ENCODE measurements around the gene AP1S1. TPM values are rescaled to one million over a fixed set of nuclear protein-coding genes. Genes with fewer than 3 reads are reported as not detected.
"Not testable (repeated sequence)": the region's sequence is repeated elsewhere in the genome, so short reads cannot be mapped to it uniquely, and the experiment has no call there.

Gene AP1S1
- total RNA-seq, 3 donors from 2014 or later: 32.3 to 83.6 (median 63.9) TPM

GRCh38 chr7:101108961-101109360, 45.3 kb upstream of the AP1S1 start:
- ATAC-seq: no peak
- intact Hi-C loops (cut with DNase I, micrococcal nuclease): no loop called here
- H3K36me3 ChIP-seq (ENCODE audit: low read depth): no peaks in the 10 kb centered on the region
- DNase-seq: no peak
- H3K4me1 ChIP-seq (ENCODE audit: low read depth): no peaks in the 10 kb centered on the region
- no peak overlapping the region for H3K4me3 ChIP-seq
- no peak for TF ChIP-seq CTCF (IDR thresholded peaks at IDR 0.05)
- no peaks in the 10 kb centered on the region for H3K9me3 ChIP-seq

- no peak for ATAC-seq
- no peaks in the 10 kb centered on the region for H3K4me1 ChIP-seq (ENCODE audit: low read depth)
- intact Hi-C loops (cut with DNase I, micrococcal nuclease): no loop called here
- H3K9me3 ChIP-seq: no peaks in the 10 kb centered on the region
- DNase-seq: no peak
- no peak for TF ChIP-seq CTCF (IDR thresholded peaks at IDR 0.05)
- no peak overlapping the region for H3K4me3 ChIP-seq
- no peaks in the 10 kb centered on the region for H3K36me3 ChIP-seq (ENCODE audit: low read depth)
Observed at GRCh38 chr7:101109368-101109767, 44.9 kb upstream of the AP1S1 start.

- DNase-seq: no peak
- TF ChIP-seq CTCF (IDR thresholded peaks at IDR 0.05): no peak
Observed at GRCh38 chr7:101111261-101111660, 43.0 kb upstream of the AP1S1 start.

GRCh38 chr7:101112233-101112632, 42.0 kb upstream of the AP1S1 start:
- H3K36me3 ChIP-seq (ENCODE audit: low read depth): no peaks in the 10 kb centered on the region
- intact Hi-C loops (cut with DNase I, micrococcal nuclease): no loop called here
- no peak for TF ChIP-seq CTCF (IDR thresholded peaks at IDR 0.05)
- no peak overlapping the region for H3K4me3 ChIP-seq
- ATAC-seq: peak; percentile 18
- H3K4me1 ChIP-seq (ENCODE audit: low read depth): no peaks in the 10 kb centered on the region
- H3K9me3 ChIP-seq: no peaks in the 10 kb centered on the region
- DNase-seq: no peak

More at GRCh38 chr7:101111261-101111660, 43.0 kb upstream of the AP1S1 start:
- Histone ChIP-seq H3K4me3 (no peak overlapping the region), H3K36me3 (ENCODE audit: low read depth) (no peaks in the 10 kb centered on the region), H3K4me1 (ENCODE audit: low read depth) (no peaks in the 10 kb centered on the region), H3K9me3 (no peaks in the 10 kb centered on the region)
- intact Hi-C loops (cut with DNase I, micrococcal nuclease): no loop called here
- no peak for ATAC-seq

GRCh38 chr7:101113140-101113539, 41.1 kb upstream of the AP1S1 start:
- H3K36me3 ChIP-seq (ENCODE audit: low read depth); intact Hi-C loops (cut with DNase I, micrococcal nuclease): not testable (repeated sequence)

GRCh38 chr7:101113836-101114235, 40.4 kb upstream of the AP1S1 start:
- intact Hi-C loops (cut with DNase I, micrococcal nuclease): no loop called here
- ATAC-seq: no peak

More at GRCh38 chr7:101113140-101113539, 41.1 kb upstream of the AP1S1 start:
- DNase-seq; H3K4me3 ChIP-seq; H3K9me3 ChIP-seq; H3K4me1 ChIP-seq (ENCODE audit: low read depth); ATAC-seq: not testable (repeated sequence)

More at GRCh38 chr7:101113836-101114235, 40.4 kb upstream of the AP1S1 start:
- Histone ChIP-seq H3K4me1 (ENCODE audit: low read depth) (no peaks in the 10 kb centered on the region), H3K4me3 (no peak overlapping the region), H3K9me3 (no peaks in the 10 kb centered on the region), H3K36me3 (ENCODE audit: low read depth) (no peaks in the 10 kb centered on the region)
- no peak for TF ChIP-seq CTCF (IDR thresholded peaks at IDR 0.05)
- DNase-seq: no peak

Data from mucosa of descending colon (tissue), 3 donors.